Stimulated activated CD4-positive, alpha-beta T cell treated with anti-CD3 and anti-CD28 coated beads, Interleukin-12 subunit alpha, Interleukin-12 subunit beta, amount 100 ng/mL, for 48 hours (primary cell): Measurements from ENCODE around the gene KCNH2.
"Not testable (repeated sequence)": the region's sequence is repeated elsewhere in the genome, so short reads cannot be mapped to it uniquely, and the experiment has no call there.

Experiments
- DNase-seq, 3 donors: peaks; one replicate each; pipeline ENCODE4 v3.0.0-alpha.2; 2020; ENCODE audit warnings: low read depth in 2 of 3, low spot score in 1 of 3

Gene KCNH2

DNA sequence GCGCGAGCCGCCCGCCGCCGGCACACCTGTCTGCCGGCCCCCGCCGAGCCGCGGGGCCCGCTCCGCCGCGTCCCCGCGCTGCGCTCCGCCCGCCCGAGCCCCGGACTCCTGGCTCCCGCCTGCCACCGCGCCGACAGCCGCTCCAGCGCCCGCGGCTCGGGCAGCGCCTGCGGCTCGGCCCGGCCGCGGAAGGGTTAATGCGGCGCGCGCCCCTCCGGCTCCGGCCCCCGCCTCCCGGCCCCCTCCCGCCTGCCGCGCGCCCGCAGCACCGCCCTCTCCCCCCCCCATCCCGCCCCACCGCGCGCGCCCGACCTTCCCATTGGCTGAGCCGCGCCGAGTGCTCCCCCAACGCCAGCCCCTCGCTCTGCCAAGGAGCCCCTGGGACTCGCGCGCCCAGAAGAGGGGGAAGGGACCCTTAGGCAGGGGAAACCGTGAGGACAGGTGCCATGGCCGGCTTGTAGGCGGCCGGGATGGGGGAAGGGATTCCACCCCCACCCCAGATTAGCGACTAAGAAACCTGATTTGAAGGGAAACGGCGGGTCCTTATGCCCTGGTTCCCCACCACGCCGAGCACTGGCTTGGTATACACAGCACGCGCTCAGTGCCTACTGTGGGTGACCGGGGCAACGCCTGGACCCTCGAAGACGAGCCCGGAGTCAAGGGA lies at the start of gene KCNH2:
TSS of gene KCNH2 (minus strand) at position 196 of the 664 bp plus-strand sequence. CDS start 408 bp downstream, outside the sequence.
- no peak for DNase-seq

DNA sequence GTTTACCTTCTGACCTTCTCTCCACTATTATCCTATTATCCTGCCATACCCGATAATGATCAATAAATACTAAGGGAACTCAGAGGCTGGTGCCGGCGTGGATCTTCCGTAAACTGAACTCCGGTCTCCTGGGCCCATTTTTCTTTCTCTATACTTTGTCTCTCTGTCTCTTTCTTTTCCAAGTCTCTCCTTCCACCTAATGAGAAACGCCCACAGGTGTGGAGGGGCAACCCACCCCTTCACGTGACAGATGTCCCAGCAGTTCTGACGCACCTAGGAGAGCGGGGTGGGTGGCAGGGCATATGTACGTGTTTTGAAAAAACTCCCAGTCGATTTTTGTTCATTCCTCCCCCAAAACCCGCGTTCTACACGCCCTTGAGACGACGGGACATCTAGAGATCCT lies 49.6 kb upstream of the KCNH2 start:
- DNase-seq, result not testable (repeated sequence)

- not testable (repeated sequence) for DNase-seq
Observed at GRCh38 chr7:151026771-151027727, 48.9 kb upstream of the KCNH2 start.

GRCh38 chr7:151025924-151026671 lies 48.0 kb upstream of the KCNH2 start:
- DNase-seq, result no peak

DNA sequence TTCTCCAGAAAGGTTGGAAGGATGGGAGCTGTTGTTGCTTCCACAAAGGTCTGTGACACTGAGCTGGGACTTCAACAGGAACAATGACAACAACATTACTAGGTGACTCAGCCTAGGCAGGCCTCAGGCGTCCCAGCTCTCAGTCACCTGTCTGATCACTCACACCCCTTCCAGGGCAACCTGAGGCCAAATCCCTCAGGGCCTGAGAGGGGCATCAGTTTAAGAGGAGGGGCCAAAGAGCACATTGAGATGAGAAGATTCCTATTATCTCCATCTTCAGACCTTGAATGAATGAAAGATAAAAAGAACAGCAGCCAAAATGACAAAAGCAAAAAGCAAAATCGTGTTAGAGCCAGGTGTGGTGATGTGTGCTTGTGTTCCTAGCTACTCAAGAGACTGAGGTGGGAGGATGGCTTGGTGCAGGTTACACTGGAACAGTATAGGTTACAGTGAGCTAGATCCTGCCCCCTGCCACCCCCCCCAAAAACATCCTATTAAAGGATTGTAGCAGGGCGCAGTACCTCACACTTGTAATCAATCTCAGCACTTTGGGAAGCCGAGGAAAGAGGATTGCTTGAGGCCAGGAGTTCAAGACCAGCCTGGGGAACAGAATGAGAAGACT lies 46.4 kb upstream of the KCNH2 start, which contains the start of gene ATG9B:
TSS of gene ATG9B (minus strand) at position 60 of the 622 bp plus-strand sequence. CDS start 71 bp downstream, outside the sequence.
- no peak for DNase-seq

GRCh38 chr7:151023232-151023631 lies 45.1 kb upstream of the KCNH2 start:
- no peak for DNase-seq

GRCh38 chr7:151020231-151020630 lies 42.1 kb upstream of the KCNH2 start:
- DNase-seq, result no peak

DNA sequence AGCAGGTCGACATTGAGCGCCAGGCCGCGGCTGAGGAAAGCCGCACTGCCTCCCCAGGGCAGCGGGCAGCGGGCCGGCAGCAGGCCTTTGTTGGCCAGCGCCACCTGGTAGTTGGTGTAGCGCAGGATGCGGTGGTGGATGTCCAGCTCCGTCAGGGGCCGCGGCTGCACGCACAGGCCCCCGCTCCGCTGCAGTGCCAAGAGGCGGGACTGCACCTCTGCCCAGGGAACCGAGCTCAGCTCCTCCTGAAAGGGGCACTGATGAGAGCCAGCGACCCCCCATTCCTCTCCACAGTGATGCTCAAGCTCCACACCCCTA lies 41.0 kb upstream of the KCNH2 start:
- no peak for DNase-seq

GRCh38 chr7:151018421-151019129 lies 40.5 kb upstream of the KCNH2 start:
- no peak for DNase-seq

- peak; percentile 60 to 84 (median 77) for DNase-seq
Observed at GRCh38 chr7:151017953-151018420, 39.9 kb upstream of the KCNH2 start.

GRCh38 chr7:151017370-151017952 lies 39.3 kb upstream of the KCNH2 start:
- no peak for DNase-seq

DNA sequence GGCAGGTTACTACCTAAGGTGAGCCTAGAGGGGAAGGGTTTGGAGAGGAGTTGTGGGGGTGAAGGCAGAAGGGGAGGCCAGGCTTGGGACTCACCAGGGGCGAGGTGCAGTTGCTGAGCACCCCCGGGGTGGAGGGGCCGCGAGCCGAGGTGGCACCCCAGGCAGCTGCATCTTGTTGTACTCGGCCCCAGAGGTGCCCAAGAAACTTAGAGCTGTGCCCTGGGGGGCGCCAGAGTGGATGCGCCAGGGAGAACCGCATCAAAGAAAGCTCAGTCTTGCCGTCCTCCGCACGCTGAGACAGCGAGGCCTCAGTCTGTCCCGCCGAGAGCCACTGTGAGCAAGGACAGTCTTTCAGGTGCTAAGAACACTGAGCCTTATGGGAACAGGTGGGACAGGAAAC lies 38.8 kb upstream of the KCNH2 start:
- no peak for DNase-seq

DNA sequence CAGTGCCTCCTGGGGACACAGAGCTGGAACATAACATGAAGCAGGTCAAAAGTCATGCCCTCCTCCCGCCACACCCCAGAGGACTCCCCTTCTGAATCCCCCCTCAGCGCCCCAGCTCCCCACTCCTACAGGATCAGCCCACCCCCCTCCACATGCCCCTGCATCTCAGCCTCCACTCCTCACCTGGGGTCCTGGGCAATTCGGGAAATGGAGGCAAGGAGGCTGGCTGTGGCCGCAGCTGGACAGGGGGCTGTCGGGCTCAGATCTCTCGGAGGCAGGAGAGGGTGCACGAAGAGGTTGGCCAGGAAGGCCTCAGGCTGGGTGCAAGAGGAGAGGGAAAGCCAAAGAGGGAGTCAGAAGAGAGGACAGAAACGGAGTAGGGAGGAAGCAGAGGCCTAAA lies 38.4 kb upstream of the KCNH2 start:
- no peak for DNase-seq

DNA sequence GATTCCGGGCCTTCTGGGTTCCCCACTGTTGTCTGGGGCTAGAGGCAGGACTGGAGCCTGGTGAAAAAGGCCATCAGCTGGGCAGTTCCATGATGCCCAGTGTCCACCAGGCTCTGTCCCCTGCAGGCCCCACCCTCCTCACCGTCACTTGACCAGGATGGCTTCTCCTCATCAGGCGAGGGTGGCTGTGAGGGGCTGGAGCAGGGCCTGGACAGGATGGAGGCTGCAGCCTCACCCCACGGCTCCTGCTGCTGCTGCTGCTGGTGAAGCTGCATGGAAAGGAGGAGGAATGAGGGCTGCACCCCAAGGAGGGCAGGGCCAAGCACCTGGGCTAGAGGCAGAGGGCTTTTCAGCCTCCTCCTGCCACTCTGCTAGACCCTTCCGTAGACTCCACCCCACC lies 37.8 kb upstream of the KCNH2 start:
- no peak for DNase-seq

DNA sequence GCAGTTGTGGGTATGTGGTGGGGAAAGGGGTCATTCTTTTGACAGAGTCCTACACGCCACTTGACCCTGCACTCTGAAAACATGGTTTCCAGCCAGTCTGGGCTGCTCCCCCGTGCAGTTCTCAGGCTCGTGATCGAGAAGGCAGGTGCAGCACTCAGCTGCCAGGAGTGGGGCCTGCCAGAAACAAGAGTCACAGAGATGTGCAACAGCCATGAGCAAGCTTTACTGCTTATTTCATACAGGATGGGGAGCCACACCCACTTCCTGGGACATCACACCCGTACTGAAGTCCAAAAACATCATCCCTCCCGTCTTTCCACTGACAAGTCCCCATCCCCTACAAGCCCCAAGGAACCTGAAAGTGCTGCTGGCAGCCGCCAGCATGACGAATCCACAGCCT lies 36.8 kb upstream of the KCNH2 start:
- no peak for DNase-seq

- peak; percentile 70 to 87 (median 84) for DNase-seq
Observed at GRCh38 chr7:151013733-151014497, 35.8 kb upstream of the KCNH2 start.

GRCh38 chr7:151013356-151013732 lies 35.2 kb upstream of the KCNH2 start:
- DNase-seq, result no peak

GRCh38 chr7:151012911-151013347 lies 34.8 kb upstream of the KCNH2 start:
- DNase-seq, result no peak

GRCh38 chr7:151012031-151012692 lies 34.0 kb upstream of the KCNH2 start:
- no peak for DNase-seq
